Neural cell (in vitro differentiated cells): Measurements from ENCODE around the gene SRP9. TPM values are rescaled to one million over a fixed set of nuclear protein-coding genes. Genes with fewer than 3 reads are reported as not detected.

ENCODE experiments used
- H2AFZ ChIP-seq: fragments of 200-600, 300-800 bp; sonication (generic), shearing (Covaris generic); 2 replicates; pipeline ENCODE4 v1.6.0; 2014; ENCODE audit warnings: low read depth, mild to moderate bottlenecking, antibody characterized with exemption, low read length, moderate library complexity
- H3F3A ChIP-seq: fragments of 200-600 bp; shearing (Covaris generic); 2 replicates; pipeline ENCODE4 v1.6.1; 2016; ENCODE audit warnings: mild to moderate bottlenecking, moderate library complexity, mixed read lengths, antibody characterized with exemption, low read length; ENCODE audit not compliant: insufficient read depth, poor library complexity, severe bottlenecking
- H3K27ac ChIP-seq: fragments of 200-600, 300-800 bp; sonication (generic), shearing (Covaris generic); 2 replicates; pipeline ENCODE4 v1.5.1; 2014; ENCODE audit warnings: mild to moderate bottlenecking, low read length, moderate library complexity
- H3K27me3 ChIP-seq: fragments of 300-800, 200-600 bp; sonication (generic), shearing (Covaris generic); 2 replicates; pipeline ENCODE4 v1.6.0; 2014; ENCODE audit warnings: mild to moderate bottlenecking, low read depth, low read length, moderate library complexity; ENCODE audit not compliant: insufficient read depth
- H3K36me3 ChIP-seq: fragments of 300-800, 200-600 bp; sonication (generic), shearing (Covaris generic); 2 replicates; pipeline ENCODE4 v1.5.1; 2014; ENCODE audit warnings: mild to moderate bottlenecking, antibody characterized with exemption, low read length, moderate library complexity; ENCODE audit not compliant: insufficient read depth
- H3K4me2 ChIP-seq: fragments of 300-800, 200-600 bp; sonication (generic), shearing (Covaris generic); 2 replicates; pipeline ENCODE4 v1.6.0; 2014; ENCODE audit warnings: mild to moderate bottlenecking, low read length
- H3K4me3 ChIP-seq: fragments of 300-800, 200-600 bp; sonication (generic), shearing (Covaris generic); 2 replicates; pipeline ENCODE4 v1.5.1; 2014; ENCODE audit warnings: mild to moderate bottlenecking, low read length, moderate library complexity
- H3K79me2 ChIP-seq: fragments of 200-600 bp; shearing (Covaris generic); replicated peaks from 2 replicates; pipeline ENCODE4 v1.6.0; 2014; ENCODE audit warnings: mild to moderate bottlenecking, low read length, moderate library complexity; ENCODE audit not compliant: insufficient read depth
- H3K9ac ChIP-seq: fragments of 300-800, 200-600 bp; sonication (generic), shearing (Covaris generic); 2 replicates; pipeline ENCODE4 v1.6.1; 2016; ENCODE audit warnings: mild to moderate bottlenecking, low read length, mixed read lengths
- H3K9me2 ChIP-seq: fragments of 200-600 bp; shearing (Covaris generic); 2 replicates; pipeline ENCODE4 v1.6.1; 2016; ENCODE audit warnings: mild to moderate bottlenecking, low read length, mixed read lengths; ENCODE audit not compliant: insufficient read depth
- H3K9me3 ChIP-seq: fragments of 200-600, 300-800 bp; sonication (generic), shearing (Covaris generic); 2 replicates; pipeline ENCODE4 v1.6.1; 2016; ENCODE audit warnings: mild to moderate bottlenecking, mixed run types, low read length, moderate library complexity, mixed read lengths
- H4K20me1 ChIP-seq: fragments of 200-600 bp; shearing (Covaris generic); 2 replicates; pipeline ENCODE4 v1.6.1; 2016; ENCODE audit warnings: mild to moderate bottlenecking, mixed run types; ENCODE audit not compliant: insufficient read depth
- EP300 ChIP-seq: fragments of 450-650 bp; conservative IDR thresholded peaks from 2 replicates; pipeline ENCODE4 v1.6.1; 2014; ENCODE audit warnings: antibody characterized with exemption, mild to moderate bottlenecking, moderate library complexity; ENCODE audit not compliant: poor library complexity, severe bottlenecking
- EZH2 ChIP-seq: fragments of 200-600, 300-800 bp; shearing (Covaris generic), sonication (generic); IDR thresholded peaks from 2 replicates; pipeline ENCODE4 v1.6.1; 2014; ENCODE audit warnings: antibody characterized with exemption, low read length, borderline replicate concordance, mild to moderate bottlenecking; ENCODE audit not compliant: insufficient read depth, poor library complexity, severe bottlenecking
- MXI1 ChIP-seq: fragments of 450-650 bp; conservative IDR thresholded peaks from 2 replicates; pipeline ENCODE4 v1.6.1; 2014; ENCODE audit warnings: antibody characterized with exemption, mild to moderate bottlenecking; ENCODE audit not compliant: poor library complexity, severe bottlenecking
- POLR2AphosphoS5 ChIP-seq: IDR thresholded peaks from 2 replicates; pipeline ENCODE4 v1.6.1; 2012
- RAD21 ChIP-seq: fragments of 450-650 bp; conservative IDR thresholded peaks from 2 replicates; pipeline ENCODE4 v1.6.1; 2014; ENCODE audit warnings: antibody characterized with exemption, mild to moderate bottlenecking, moderate library complexity
- SMC3 ChIP-seq: fragments of 450-650 bp; conservative IDR thresholded peaks from 2 replicates; pipeline ENCODE4 v1.6.1; 2014; ENCODE audit warnings: antibody characterized with exemption, mild to moderate bottlenecking, moderate library complexity; ENCODE audit not compliant: poor library complexity
- TAF1 ChIP-seq: IDR thresholded peaks from 2 replicates; pipeline ENCODE4 v1.6.1; 2012; ENCODE audit warnings: low read depth
- polyA plus RNA-seq: library from polyadenylated mRNA; depleted of rRNA; stranded (reverse); fragments of >200 nt; gene quantifications from 2 replicates; pipeline ENCODE4 v1.2.3, GENCODE V29; 2014
- TF ChIP-seq, protein P1 (sequence below): fragments of 450-650 bp; IDR thresholded peaks from 2 replicates; pipeline ENCODE4 v1.5.1; 2014; ENCODE audit warnings: antibody characterized with exemption, mild to moderate bottlenecking, moderate library complexity; ENCODE audit not compliant: poor library complexity, severe bottlenecking
- TF ChIP-seq, protein P2 (sequence below): IDR thresholded peaks from 2 replicates; pipeline ENCODE4 v1.6.1; 2012; ENCODE audit warnings: borderline replicate concordance

SRP9 gene
- polyA plus RNA-seq, 1 donor from 2014 or later = 1,838 TPM

DNA sequence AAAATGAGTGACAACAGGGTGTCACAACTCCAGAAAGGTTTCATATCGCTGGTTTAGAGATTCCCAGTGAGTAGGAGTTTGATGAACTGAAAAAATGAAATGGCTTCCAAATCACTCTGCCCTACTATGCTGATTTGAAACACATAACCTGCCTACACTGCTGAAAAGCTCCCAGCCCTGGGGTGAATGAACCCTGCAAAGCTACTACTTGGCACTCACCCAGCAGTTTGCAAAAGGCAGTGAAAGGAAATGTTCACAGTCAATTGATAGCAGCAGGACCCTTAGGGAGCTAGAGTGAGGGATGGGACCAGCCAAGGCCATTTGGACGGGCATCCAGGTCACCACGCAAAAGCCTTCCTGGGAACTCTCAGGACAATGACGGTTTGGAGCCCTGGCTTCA is 44.4 kb upstream of the SRP9 start:
- Histone ChIP-seq H3K79me2 (no peaks in the 10 kb centered on the region), H3F3A (no peaks in the 10 kb centered on the region), H3K9ac (no peak overlapping the region), H3K9me3 (no peaks in the 10 kb centered on the region), H3K4me3 (no peak overlapping the region), H3K36me3 (no peaks in the 10 kb centered on the region), H4K20me1 (no peaks in the 10 kb centered on the region), H3K27ac (no peak overlapping the region), H3K4me2 (no peak overlapping the region), H3K27me3 (no peaks in the 10 kb centered on the region), H3K9me2 (no peaks in the 10 kb centered on the region), H2AFZ (no peak overlapping the region)
- TF ChIP-seq RAD21 (no peak), EP300 (no peak)

DNA sequence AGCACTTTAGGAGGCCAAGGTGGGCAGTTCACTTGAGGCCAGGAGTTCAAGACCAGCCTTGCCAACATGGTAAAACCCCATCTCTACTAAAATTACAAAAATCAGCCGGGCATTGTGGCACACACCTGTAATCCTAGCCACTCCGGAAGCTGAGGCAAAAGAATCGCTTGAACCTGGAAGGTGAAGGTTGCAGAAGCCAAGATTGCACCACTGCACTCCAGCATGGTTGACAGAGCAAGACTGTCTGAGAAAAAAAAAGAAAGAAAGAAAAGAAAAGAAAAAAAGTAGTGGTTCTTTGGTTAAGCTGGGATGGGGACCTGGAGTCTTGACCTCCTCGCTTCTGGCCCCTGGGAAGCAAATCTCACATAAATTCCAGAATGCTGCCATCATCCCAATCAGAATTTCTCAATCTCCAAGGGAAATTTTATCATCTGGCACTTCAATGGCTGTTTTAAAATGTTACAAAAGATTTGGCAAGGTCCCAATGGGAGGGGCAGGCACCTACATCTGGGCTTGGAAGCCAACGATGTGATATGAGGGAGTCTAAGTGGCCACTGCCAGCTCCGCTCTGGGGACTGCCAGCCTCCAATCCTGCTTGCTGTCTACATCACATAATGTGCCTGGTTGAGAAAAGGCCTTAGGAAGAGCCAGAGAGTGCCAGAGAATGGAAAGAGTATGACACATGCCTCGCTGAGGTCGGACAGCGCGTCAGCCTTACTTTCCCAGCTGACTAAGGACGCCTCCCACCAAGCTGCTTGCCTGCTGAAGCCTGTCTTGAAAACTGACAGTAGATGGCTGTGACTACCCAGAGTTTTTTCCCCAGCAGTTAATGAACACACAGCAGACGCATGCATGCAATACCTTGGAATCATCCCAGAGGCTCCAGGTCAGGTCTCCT is 42.1 kb upstream of the SRP9 start:
- H3K4me2 ChIP-seq = no peak overlapping the region
- TF ChIP-seq POLR2AphosphoS5 = peak; percentile 36
- TF ChIP-seq, protein P1, sequence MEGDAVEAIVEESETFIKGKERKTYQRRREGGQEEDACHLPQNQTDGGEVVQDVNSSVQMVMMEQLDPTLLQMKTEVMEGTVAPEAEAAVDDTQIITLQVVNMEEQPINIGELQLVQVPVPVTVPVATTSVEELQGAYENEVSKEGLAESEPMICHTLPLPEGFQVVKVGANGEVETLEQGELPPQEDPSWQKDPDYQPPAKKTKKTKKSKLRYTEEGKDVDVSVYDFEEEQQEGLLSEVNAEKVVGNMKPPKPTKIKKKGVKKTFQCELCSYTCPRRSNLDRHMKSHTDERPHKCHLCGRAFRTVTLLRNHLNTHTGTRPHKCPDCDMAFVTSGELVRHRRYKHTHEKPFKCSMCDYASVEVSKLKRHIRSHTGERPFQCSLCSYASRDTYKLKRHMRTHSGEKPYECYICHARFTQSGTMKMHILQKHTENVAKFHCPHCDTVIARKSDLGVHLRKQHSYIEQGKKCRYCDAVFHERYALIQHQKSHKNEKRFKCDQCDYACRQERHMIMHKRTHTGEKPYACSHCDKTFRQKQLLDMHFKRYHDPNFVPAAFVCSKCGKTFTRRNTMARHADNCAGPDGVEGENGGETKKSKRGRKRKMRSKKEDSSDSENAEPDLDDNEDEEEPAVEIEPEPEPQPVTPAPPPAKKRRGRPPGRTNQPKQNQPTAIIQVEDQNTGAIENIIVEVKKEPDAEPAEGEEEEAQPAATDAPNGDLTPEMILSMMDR = peak; percentile 23
- peak; percentile 33 for TF ChIP-seq RAD21
- TF ChIP-seq, protein P2, sequence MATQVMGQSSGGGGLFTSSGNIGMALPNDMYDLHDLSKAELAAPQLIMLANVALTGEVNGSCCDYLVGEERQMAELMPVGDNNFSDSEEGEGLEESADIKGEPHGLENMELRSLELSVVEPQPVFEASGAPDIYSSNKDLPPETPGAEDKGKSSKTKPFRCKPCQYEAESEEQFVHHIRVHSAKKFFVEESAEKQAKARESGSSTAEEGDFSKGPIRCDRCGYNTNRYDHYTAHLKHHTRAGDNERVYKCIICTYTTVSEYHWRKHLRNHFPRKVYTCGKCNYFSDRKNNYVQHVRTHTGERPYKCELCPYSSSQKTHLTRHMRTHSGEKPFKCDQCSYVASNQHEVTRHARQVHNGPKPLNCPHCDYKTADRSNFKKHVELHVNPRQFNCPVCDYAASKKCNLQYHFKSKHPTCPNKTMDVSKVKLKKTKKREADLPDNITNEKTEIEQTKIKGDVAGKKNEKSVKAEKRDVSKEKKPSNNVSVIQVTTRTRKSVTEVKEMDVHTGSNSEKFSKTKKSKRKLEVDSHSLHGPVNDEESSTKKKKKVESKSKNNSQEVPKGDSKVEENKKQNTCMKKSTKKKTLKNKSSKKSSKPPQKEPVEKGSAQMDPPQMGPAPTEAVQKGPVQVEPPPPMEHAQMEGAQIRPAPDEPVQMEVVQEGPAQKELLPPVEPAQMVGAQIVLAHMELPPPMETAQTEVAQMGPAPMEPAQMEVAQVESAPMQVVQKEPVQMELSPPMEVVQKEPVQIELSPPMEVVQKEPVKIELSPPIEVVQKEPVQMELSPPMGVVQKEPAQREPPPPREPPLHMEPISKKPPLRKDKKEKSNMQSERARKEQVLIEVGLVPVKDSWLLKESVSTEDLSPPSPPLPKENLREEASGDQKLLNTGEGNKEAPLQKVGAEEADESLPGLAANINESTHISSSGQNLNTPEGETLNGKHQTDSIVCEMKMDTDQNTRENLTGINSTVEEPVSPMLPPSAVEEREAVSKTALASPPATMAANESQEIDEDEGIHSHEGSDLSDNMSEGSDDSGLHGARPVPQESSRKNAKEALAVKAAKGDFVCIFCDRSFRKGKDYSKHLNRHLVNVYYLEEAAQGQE = no peak
- no peak for TF ChIP-seq EZH2
- TF ChIP-seq MXI1 = no peak
- peak; percentile 39 for TF ChIP-seq SMC3
- TF ChIP-seq TAF1 = no peak
- TF ChIP-seq EP300 = peak; percentile 61
- H3K4me3 ChIP-seq = no peak overlapping the region
- no peaks in the 10 kb centered on the region for H3K9me3 ChIP-seq
- no peak overlapping the region for H3K9ac ChIP-seq
- no peaks in the 10 kb centered on the region for H3K9me2 ChIP-seq
- no peaks in the 10 kb centered on the region for H3K27me3 ChIP-seq
- H2AFZ ChIP-seq = no peak overlapping the region
- peak overlapping the region; percentile 35 for H3K27ac ChIP-seq
- no peaks in the 10 kb centered on the region for H4K20me1 ChIP-seq
- no peaks in the 10 kb centered on the region for H3F3A ChIP-seq
- H3K36me3 ChIP-seq = no peaks in the 10 kb centered on the region
- no peaks in the 10 kb centered on the region for H3K79me2 ChIP-seq
